OCI-LY1 (cell line): ENCODE measurements around the gene CCDC71L.

Source experiments
- H2AFZ ChIP-seq: fragments of 200-600 bp; sonication (generic), shearing (Covaris generic); 2 replicates; pipeline ENCODE4 v1.6.0; 2014; ENCODE audit warnings: antibody characterized with exemption, mild to moderate bottlenecking, low read length
- H3F3A ChIP-seq: fragments of 200-600 bp; sonication (generic), shearing (Covaris generic); 2 replicates; pipeline ENCODE4 v1.6.0; 2014; ENCODE audit warnings: mild to moderate bottlenecking, antibody characterized with exemption, low read length, moderate library complexity; ENCODE audit not compliant: insufficient read depth
- H3K27ac ChIP-seq: fragments of 200-600 bp; sonication (generic); 2 replicates; pipeline ENCODE4 v1.5.1; 2014; ENCODE audit warnings: low read length, mixed run types, mild to moderate bottlenecking, low read depth; ENCODE audit not compliant: poor library complexity, severe bottlenecking
- H3K27me3 ChIP-seq: fragments of 200-600 bp; sonication (generic); 2 replicates; pipeline ENCODE4 v1.6.0; 2014; ENCODE audit warnings: antibody characterized with exemption, mild to moderate bottlenecking, low read length, moderate library complexity; ENCODE audit not compliant: insufficient read depth
- H3K36me3 ChIP-seq: fragments of 200-600 bp; sonication (generic); 2 replicates; pipeline ENCODE4 v1.6.1; 2014; ENCODE audit warnings: mild to moderate bottlenecking, antibody characterized with exemption, low read length, moderate library complexity, mixed read lengths; ENCODE audit not compliant: insufficient read depth
- H3K4me1 ChIP-seq: fragments of 200-600 bp; sonication (generic); 2 replicates; pipeline ENCODE4 v1.5.1; 2014; ENCODE audit warnings: mild to moderate bottlenecking, low read length, moderate library complexity; ENCODE audit not compliant: insufficient read depth, severe bottlenecking
- H3K4me2 ChIP-seq: fragments of 200-600 bp; sonication (generic), shearing (Covaris generic); 2 replicates; pipeline ENCODE4 v1.6.1; 2014; ENCODE audit warnings: low read length
- H3K4me3 ChIP-seq: fragments of 200-600 bp; sonication (generic); 2 replicates; pipeline ENCODE4 v1.5.1; 2014; ENCODE audit warnings: low read length, low read depth, mild to moderate bottlenecking, mixed read lengths; ENCODE audit not compliant: poor library complexity, severe bottlenecking
- H3K79me2 ChIP-seq: fragments of 200-600 bp; shearing (Covaris generic); 2 replicates; pipeline ENCODE4 v1.6.1; 2016; ENCODE audit warnings: mixed run types, low read length, mixed read lengths; ENCODE audit not compliant: insufficient read depth
- H3K9ac ChIP-seq: fragments of 200-600 bp; sonication (generic), shearing (Covaris generic); 2 replicates; pipeline ENCODE4 v1.6.1; 2014; ENCODE audit warnings: mild to moderate bottlenecking, low read length, mixed read lengths
- H3K9me2 ChIP-seq: fragments of 200-600 bp; sonication (generic), shearing (Covaris generic); 2 replicates; pipeline ENCODE4 v1.6.1; 2014; ENCODE audit warnings: low read depth, mild to moderate bottlenecking, low read length, mixed read lengths
- H3K9me3 ChIP-seq: fragments of 200-600 bp; shearing (Covaris generic); 2 replicates; pipeline ENCODE4 v1.6.1; 2014; ENCODE audit warnings: low read length, mixed read lengths
- H4K20me1 ChIP-seq: fragments of 200-600 bp; sonication (generic), shearing (Covaris generic); 2 replicates; pipeline ENCODE4 v1.6.0; 2016; ENCODE audit warnings: mild to moderate bottlenecking, low read length; ENCODE audit not compliant: insufficient read depth
- EZH2 ChIP-seq: fragments of 200-600 bp; sonication (generic), shearing (Covaris generic); IDR thresholded peaks from 2 replicates; pipeline ENCODE4 v1.8.0; 2017; ENCODE audit warnings: borderline replicate concordance, mixed run types, mild to moderate bottlenecking, antibody characterized with exemption, low read length, moderate library complexity, mixed read lengths
- TF ChIP-seq, protein P1 (sequence below): fragments of 200-600 bp; sonication (generic), shearing (Covaris generic); IDR thresholded peaks from 2 replicates; pipeline ENCODE4 v1.5.1; 2017; ENCODE audit warnings: mild to moderate bottlenecking, antibody characterized with exemption, low read length, moderate library complexity, mixed read lengths

The CCDC71L gene

DNA sequence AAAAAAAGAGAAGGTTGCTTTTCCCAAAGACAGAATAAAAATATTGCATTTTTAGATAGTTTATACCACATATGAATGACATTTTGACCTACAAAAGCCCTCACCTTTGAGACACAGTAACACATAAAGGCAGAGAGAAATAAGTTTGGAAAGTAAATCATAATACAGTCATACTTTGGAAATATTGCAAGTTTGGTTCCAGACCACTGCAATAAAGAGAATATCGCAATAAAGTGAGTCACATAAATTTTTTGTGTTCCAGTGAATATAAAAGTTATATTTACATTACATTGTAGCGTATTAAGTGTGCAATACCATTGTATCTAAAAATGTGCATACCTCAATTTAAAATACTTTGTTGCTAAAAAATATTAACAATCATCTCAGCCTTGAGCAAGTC, 40.3 kb downstream of the CCDC71L start:
- Histone ChIP-seq H3K4me2 (no peak overlapping the region), H3K4me3 (no peak overlapping the region), H3F3A (no peaks in the 10 kb centered on the region), H3K9me3 (no peaks in the 10 kb centered on the region), H3K27ac (no peak overlapping the region), H2AFZ (no peak overlapping the region), H3K4me1 (no peaks in the 10 kb centered on the region), H3K36me3 (no peaks in the 10 kb centered on the region), H3K9me2 (no peaks in the 10 kb centered on the region), H3K79me2 (no peaks in the 10 kb centered on the region), H3K27me3 (no peaks in the 10 kb centered on the region), H3K9ac (no peak overlapping the region), H4K20me1 (no peaks in the 10 kb centered on the region)
- TF ChIP-seq EZH2: no peak
- TF ChIP-seq, protein P1, sequence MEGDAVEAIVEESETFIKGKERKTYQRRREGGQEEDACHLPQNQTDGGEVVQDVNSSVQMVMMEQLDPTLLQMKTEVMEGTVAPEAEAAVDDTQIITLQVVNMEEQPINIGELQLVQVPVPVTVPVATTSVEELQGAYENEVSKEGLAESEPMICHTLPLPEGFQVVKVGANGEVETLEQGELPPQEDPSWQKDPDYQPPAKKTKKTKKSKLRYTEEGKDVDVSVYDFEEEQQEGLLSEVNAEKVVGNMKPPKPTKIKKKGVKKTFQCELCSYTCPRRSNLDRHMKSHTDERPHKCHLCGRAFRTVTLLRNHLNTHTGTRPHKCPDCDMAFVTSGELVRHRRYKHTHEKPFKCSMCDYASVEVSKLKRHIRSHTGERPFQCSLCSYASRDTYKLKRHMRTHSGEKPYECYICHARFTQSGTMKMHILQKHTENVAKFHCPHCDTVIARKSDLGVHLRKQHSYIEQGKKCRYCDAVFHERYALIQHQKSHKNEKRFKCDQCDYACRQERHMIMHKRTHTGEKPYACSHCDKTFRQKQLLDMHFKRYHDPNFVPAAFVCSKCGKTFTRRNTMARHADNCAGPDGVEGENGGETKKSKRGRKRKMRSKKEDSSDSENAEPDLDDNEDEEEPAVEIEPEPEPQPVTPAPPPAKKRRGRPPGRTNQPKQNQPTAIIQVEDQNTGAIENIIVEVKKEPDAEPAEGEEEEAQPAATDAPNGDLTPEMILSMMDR: no peak

- TF ChIP-seq EZH2: no peak
- no peaks in the 10 kb centered on the region for H3K9me3 ChIP-seq
- H3K4me2 ChIP-seq: no peak overlapping the region
Observed at GRCh38 chr7:106620034-106620433, 40.9 kb downstream of the CCDC71L start.

DNA sequence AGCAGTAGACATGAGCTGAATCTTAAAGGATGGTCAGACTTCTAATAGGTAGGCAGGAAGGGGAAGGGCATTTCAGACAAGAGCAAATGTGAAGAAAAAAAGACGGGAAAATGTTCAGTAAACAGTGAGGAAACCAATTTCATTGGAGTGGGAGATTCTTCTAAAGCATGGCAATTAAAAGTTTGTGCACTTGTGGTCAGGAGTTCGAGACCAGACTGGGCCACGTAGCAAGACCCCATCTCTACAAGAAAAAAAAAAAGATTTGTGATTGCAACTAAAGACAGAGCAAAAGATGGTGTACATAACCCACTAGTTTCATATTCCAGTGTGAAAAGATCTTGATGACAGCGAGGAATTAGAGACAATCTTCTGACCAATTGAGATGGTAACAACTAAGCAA, 41.7 kb downstream of the CCDC71L start:
- Histone ChIP-seq H3K9me3 (no peaks in the 10 kb centered on the region), H2AFZ (no peak overlapping the region), H4K20me1 (no peaks in the 10 kb centered on the region), H3K4me2 (no peak overlapping the region), H3K27ac (no peak overlapping the region), H3F3A (no peaks in the 10 kb centered on the region), H3K9me2 (no peaks in the 10 kb centered on the region), H3K79me2 (no peaks in the 10 kb centered on the region), H3K9ac (no peak overlapping the region), H3K4me1 (no peaks in the 10 kb centered on the region), H3K4me3 (no peak overlapping the region), H3K27me3 (no peaks in the 10 kb centered on the region), H3K36me3 (no peaks in the 10 kb centered on the region)
- TF ChIP-seq, protein P1: no peak
- no peak for TF ChIP-seq EZH2

More at GRCh38 chr7:106620034-106620433, 40.9 kb downstream of the CCDC71L start:
- H3K4me3 ChIP-seq: no peak overlapping the region
- no peaks in the 10 kb centered on the region for H4K20me1 ChIP-seq
- H3K4me1 ChIP-seq: no peaks in the 10 kb centered on the region
- no peaks in the 10 kb centered on the region for H3K9me2 ChIP-seq
- H3K27me3 ChIP-seq: no peaks in the 10 kb centered on the region
- H2AFZ ChIP-seq: no peak overlapping the region
- no peak overlapping the region for H3K27ac ChIP-seq
- H3K79me2 ChIP-seq: no peaks in the 10 kb centered on the region
- H3F3A ChIP-seq: no peaks in the 10 kb centered on the region
- H3K36me3 ChIP-seq: no peaks in the 10 kb centered on the region
- no peak overlapping the region for H3K9ac ChIP-seq

DNA sequence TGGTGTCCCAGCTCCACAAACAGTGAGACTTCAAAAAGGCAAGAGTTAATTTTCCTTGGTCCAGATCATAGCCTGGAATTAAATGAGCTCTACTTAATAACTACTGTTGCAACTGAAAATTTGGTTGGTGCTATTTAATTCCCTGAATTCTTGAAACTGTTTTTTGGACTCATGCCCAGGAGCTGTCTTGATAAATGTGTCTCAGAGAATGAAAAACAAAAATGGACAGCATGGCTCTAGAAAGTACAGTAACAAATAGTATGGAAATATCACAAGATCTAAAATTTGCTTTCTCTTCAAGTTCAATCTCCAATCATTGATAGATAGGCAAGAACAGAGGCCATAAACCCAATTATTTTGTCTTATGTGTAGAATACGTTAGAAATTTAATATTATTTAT, 42.5 kb downstream of the CCDC71L start:
- Histone ChIP-seq H3K27me3 (no peaks in the 10 kb centered on the region), H3K4me2 (no peak overlapping the region), H3K27ac (no peak overlapping the region), H3F3A (no peaks in the 10 kb centered on the region), H3K4me1 (no peaks in the 10 kb centered on the region), H4K20me1 (no peaks in the 10 kb centered on the region), H3K9ac (no peak overlapping the region), H3K79me2 (no peaks in the 10 kb centered on the region), H3K9me3 (no peaks in the 10 kb centered on the region), H2AFZ (no peak overlapping the region), H3K4me3 (no peak overlapping the region), H3K36me3 (no peaks in the 10 kb centered on the region), H3K9me2 (no peaks in the 10 kb centered on the region)
- TF ChIP-seq, protein P1: no peak
- no peak for TF ChIP-seq EZH2
